Retina (tissue), 1 donor: ENCODE data around the gene DNER.

Experiments used
- DNase-seq: peaks from one replicate; pipeline ENCODE4 v3.0.0-alpha.2; 2016

The DNER gene

GRCh38 chr2:229485857-229486256 is 228.5 kb downstream of the DNER start:
- peak; percentile 25 for DNase-seq

DNA sequence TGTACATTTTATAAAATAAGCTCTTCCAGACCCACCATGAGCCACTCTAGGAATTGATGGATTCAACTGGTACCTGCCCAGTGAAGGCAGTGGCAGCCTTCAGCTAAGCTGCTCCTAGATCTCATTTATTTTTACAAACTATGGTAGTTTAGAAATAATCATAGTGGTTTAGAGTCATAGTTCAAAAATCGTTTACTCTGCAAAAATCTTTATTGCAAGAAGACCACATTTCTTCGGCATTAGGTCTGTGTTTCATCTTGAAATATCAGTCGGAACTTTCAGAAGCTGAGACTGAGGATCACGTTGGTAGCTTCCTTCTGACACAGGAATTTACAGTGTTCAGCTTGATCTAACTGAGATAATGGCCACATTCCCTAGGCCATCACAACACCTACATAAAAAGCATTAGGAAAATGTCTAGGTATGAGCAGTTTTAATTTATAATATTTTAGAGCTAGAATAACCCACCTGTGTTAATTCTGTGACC is 237.0 kb downstream of the DNER start:
- DNase-seq, result no peak

DNA sequence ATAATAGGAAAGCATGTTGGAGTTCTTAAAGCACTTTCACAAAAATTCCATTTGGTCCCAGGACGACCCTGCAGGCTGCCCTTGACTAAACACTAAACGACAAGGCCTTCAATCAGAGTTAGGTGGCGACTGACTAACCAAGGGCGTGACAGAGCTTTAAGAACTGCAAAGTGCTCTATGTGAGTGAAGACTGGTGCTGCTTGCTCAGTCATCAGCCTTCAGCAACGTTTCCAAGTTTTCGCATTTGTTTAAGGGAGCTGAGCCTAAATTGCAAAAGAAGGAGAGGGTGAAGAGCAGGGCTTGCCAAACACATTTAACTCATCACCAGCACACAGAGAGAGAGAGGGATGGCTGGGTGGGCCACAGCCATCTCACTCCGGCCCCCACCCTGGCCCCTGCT is 238.6 kb downstream of the DNER start:
- no peak for DNase-seq

GRCh38 chr2:229474125-229474524 is 240.2 kb downstream of the DNER start:
- DNase-seq, result no peak

GRCh38 chr2:229470781-229471180 is 243.6 kb downstream of the DNER start:
- no peak for DNase-seq

- no peak for DNase-seq
Measured at GRCh38 chr2:229467783-229468182, 246.6 kb downstream of the DNER start.

GRCh38 chr2:229463841-229464346 is 250.5 kb downstream of the DNER start:
- no peak for DNase-seq

- no peak for DNase-seq
Measured at GRCh38 chr2:229462112-229462511, 252.2 kb downstream of the DNER start.

DNA sequence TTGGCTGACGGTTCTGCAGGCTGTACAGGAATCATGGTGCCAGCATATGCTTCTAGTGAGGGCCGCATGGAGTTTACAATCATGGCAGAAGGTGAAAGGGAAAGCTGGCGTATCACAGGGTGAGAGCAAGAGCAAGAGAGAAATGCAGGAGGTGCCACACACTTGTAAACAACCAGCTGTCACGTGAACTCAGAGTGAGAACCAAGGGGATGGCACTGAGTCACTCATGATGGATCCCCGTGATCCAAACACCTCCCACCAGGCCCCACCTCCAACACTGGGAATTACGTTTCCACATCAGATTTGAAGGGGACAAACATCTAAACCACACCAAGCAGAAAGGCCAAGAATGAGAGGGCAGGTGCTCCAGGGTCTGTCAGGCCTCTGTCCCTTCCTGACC is 258.3 kb downstream of the DNER start:
- no peak for DNase-seq

- no peak for DNase-seq
Measured at GRCh38 chr2:229454934-229455631, 259.3 kb downstream of the DNER start.

GRCh38 chr2:229453230-229453629 is 261.1 kb downstream of the DNER start:
- DNase-seq, result no peak

DNA sequence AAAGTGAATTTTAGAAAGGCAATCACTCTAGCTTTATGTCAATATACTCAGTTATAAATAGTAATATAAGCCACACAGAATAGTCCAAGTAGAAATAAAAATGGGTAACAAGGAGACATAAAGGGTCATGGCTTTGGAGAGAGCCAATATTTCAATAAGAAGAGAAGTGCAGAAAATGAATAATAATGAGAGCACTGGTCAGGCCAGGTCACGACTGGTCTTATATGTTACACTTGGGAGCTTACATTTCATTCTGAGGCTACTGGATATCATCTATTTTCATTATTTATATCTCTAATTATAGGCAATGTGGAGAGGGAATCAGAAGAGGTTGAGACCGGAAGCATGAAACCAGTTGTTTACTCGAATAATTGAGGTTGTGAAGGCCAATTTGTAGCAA is 262.5 kb downstream of the DNER start:
- DNase-seq, result no peak

DNA sequence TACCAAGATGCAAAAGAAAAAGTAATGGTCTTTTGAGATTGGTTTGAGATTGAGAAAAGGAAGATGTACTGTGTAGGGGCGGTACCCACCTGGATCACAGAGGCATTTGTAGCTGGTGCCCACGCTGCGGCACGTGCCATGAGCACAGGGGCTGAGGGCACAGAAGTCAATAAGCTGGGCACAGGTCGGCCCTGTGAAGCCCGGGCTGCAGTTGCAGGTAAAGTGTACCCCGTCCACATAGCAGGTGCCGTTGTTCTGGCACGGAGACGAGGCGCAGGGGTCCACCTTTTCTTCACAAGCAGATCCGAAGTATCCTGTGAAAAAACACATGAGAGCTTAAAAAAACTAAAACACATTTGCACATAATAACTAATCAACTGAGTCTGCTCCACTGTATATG is 267.1 kb downstream of the DNER start:
- DNase-seq, result no peak

DNA sequence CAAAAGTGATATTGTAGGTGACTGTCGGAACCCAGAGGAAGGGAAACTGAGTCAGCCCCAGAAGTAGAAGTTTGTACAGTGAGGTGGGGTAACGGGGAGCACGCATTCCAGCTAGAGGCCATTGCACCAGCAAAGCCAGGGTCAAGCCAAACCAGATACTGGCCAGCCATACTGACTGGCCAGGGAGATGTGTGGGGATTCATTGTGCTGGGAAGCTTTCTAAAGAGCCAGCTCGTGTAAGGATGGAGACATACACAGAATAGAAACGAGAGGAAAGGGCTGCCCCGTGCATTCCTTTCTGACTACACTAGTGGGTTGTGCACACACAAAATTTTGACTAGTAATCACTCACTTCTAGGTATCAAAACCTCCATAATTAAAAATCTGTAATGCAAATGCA is 268.0 kb downstream of the DNER start:
- DNase-seq, result no peak

GRCh38 chr2:229445501-229446211 is 268.7 kb downstream of the DNER start:
- DNase-seq, result no peak

- no peak for DNase-seq
Measured at GRCh38 chr2:229445019-229445418, 269.3 kb downstream of the DNER start.

DNA sequence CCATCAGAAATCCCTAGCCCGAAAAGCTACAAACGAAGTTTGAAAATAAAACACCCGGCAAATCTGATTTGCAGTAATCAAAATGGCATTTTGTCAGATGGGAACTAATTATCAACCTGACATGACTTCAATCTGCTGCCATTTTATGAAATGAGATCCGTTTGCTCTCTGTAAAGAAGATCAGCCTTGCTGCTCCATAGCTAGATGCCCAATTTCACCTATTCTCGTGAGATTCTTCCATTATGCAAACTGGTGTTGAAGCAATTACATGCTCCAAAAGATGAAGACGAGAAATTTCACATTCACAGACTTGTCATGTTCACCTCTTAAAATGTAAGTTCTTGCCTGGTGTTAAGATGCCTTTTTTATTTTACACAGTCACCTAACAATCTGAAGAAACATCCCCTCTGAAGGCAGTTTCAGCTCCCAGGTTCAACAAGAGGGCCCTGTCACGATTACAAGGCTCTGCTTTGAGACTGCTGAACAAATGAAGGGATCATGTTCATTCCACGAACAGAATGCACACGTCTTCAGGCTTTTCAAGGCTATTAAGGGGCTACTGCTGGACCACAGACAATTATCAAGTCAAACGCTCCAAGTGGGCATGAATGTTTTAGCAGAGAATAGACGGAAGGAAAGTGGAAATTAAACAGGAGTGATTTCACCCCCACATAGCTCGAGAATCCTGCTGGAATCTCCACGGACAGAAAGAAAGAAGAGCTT is 270.6 kb downstream of the DNER start:
- DNase-seq, result no peak

- DNase-seq, result no peak
Measured at GRCh38 chr2:229443141-229443540, 271.2 kb downstream of the DNER start.

DNA sequence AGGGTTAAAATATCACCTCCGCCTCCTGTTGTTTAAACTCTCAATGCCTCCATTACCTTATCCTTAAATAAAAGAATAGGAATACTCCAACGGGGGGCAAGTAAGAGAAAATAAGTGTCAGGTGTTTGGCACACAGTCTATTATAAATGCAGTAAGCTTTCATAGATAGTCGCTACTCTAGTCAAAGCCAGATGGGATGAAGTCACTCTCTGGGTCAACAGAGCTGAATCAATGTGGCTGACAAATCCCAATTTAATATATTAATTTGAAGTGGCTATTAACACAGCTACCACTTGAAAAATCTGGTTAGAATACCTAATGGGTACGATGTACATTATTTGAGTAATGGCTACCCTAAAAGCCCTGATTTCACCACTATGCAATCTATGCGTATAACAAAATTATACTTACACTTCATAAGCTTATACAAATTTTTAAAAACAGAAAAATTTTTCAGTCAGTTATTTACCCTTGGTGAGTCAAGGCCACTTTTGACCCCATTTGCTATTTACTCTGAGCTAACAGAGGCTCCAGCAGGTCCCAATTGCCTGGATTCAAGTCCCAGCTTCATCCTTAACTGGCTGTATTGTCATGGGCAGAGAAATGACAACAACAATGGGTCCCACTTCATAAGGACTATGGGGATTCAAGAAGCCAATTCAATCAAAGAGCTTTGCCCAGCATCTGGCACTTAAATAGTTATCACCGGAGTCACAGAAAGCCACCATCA is 275.8 kb downstream of the DNER start:
- no peak for DNase-seq

GRCh38 chr2:229437467-229437866 is 276.9 kb downstream of the DNER start:
- no peak for DNase-seq

DNA sequence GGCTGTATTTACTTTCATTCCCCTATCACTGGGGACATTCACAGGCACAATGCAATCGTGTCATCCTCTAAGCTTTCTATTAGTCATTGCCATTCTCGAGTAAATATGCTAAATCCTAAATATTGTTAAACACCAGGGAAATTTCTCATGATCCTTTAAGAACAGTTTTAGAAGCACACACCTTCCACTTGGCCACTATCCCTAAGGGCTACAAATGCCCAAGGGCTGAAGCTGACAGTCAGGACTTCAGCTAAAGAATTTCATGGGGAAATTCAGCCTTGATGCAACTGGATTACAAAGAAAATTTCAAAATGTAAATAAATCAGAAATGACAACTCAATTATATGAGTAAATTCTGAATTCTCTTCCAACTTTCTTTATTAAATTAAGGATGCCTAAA is 280.2 kb downstream of the DNER start:
- no peak for DNase-seq

DNA sequence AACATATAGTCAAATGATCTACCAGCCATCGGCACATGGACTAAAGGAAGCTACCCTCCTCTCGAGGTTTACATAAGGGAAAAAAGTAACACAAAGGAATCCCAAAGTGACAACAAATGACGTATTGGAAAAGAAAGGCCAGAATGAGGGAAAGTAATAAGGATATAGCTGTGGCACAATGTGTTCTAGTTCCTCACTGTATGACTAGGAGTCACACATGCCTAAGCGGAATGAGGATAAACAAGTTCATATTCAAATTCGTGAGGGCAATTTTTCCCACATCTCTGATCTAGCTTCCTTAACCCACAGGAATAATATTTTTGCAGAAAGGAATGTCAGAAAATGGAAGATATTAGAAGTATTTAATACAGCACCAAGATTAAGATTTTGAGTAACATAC is 281.0 kb downstream of the DNER start:
- DNase-seq, result no peak
